Measurements from ENCODE around the gene DYRK3.

DNA sequence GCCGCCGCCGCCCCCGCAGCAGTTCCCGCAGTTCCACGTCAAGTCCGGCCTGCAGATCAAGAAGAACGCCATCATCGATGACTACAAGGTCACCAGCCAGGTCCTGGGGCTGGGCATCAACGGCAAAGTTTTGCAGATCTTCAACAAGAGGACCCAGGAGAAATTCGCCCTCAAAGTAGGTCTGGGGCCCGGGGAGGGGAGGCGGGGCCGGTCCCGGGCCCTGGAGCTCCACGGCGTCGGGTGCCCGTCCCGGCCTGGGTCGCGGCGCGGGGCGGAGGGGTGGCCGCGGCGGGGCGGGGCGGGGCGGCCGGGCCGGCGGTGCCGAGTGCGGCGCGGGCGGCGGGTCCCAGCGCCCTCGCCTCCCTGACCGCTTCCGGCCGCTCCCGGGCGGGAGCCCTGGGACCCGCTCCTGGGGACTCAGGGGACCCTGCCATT is 50.0 kb downstream of the DYRK3 start:
- TF ChIP-seq, protein P1, sequence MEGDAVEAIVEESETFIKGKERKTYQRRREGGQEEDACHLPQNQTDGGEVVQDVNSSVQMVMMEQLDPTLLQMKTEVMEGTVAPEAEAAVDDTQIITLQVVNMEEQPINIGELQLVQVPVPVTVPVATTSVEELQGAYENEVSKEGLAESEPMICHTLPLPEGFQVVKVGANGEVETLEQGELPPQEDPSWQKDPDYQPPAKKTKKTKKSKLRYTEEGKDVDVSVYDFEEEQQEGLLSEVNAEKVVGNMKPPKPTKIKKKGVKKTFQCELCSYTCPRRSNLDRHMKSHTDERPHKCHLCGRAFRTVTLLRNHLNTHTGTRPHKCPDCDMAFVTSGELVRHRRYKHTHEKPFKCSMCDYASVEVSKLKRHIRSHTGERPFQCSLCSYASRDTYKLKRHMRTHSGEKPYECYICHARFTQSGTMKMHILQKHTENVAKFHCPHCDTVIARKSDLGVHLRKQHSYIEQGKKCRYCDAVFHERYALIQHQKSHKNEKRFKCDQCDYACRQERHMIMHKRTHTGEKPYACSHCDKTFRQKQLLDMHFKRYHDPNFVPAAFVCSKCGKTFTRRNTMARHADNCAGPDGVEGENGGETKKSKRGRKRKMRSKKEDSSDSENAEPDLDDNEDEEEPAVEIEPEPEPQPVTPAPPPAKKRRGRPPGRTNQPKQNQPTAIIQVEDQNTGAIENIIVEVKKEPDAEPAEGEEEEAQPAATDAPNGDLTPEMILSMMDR (IDR thresholded peaks at IDR 0.05), result no peak
- no peak for TF ChIP-seq POLR2AphosphoS5 (IDR thresholded peaks at IDR 0.05)

Measured in stomach (tissue), 4 donors.